HepG2 (cell line): ENCODE data around the gene CCDC93. TPM values are rescaled to one million over a fixed set of nuclear protein-coding genes. Genes with fewer than 3 reads are reported as not detected.

Source experiments
- ATF4 ChIP-seq, 2 experiments: fragments of 450-650 bp in 1 of 2; sonication (generic) in 1 of 2; formaldehyde crosslinking; IDR thresholded peaks; 2 replicates each; pipeline versions ENCODE4 v1.5.0 to v1.8.0; 2020 to 2022; ENCODE audit warnings: mild to moderate bottlenecking in 1 of 2, missing genetic modification reagents in 1 of 2
- ATF7 ChIP-seq, 2 experiments: fragments of 450-650 bp in 1 of 2; sonication (generic) in 1 of 2; formaldehyde crosslinking in 1 of 2; IDR thresholded peaks; 2 replicates each; pipeline versions ENCODE4 v1.4.0 to v1.6.1; 2016 to 2020; ENCODE audit warnings: antibody characterized with exemption in 1 of 2, mild to moderate bottlenecking in 1 of 2, missing genetic modification reagents in 1 of 2
- FOXM1 ChIP-seq: sonication (generic); formaldehyde crosslinking; IDR thresholded peaks from 2 replicates; pipeline ENCODE4 v1.5.0; 2020; ENCODE audit warnings: missing genetic modification reagents
- IRF2 ChIP-seq: IDR thresholded peaks from 2 replicates; pipeline ENCODE4 v1.6.1; 2018; ENCODE audit warnings: missing genetic modification reagents, missing compliant biosample characterization
- MXI1 ChIP-seq: IDR thresholded peaks from 3 replicates; pipeline ENCODE4 v1.6.1; 2012; ENCODE audit warnings: low read depth, low read length, inconsistent platforms, borderline replicate concordance
- RERE ChIP-seq: IDR thresholded peaks from 2 replicates; pipeline ENCODE4 v1.6.1; 2016; ENCODE audit warnings: low read depth, missing genetic modification reagents, missing compliant biosample characterization
- RORA ChIP-seq: sonication (generic); formaldehyde crosslinking; IDR thresholded peaks from 2 replicates; pipeline ENCODE4 v1.5.0; 2020; ENCODE audit warnings: mild to moderate bottlenecking, missing genetic modification reagents, moderate library complexity
- SNRNP70 ChIP-seq: fragments of 200-400 bp; formaldehyde crosslinking; IDR thresholded peaks from 2 replicates; pipeline ENCODE4 v1.6.1; 2017; ENCODE audit warnings: mild to moderate bottlenecking, low read depth, low read length, moderate library complexity
- UBTF ChIP-seq: sonication (generic); formaldehyde crosslinking; IDR thresholded peaks from 2 replicates; pipeline ENCODE4 v1.4.0; 2020; ENCODE audit warnings: mild to moderate bottlenecking, missing genetic modification reagents
- ZBTB42 ChIP-seq: sonication (generic); formaldehyde crosslinking; IDR thresholded peaks from 2 replicates; pipeline ENCODE4 v1.5.0; 2020; ENCODE audit warnings: mild to moderate bottlenecking, missing genetic modification reagents
- ZBTB8A ChIP-seq: sonication (generic); formaldehyde crosslinking; IDR thresholded peaks from 2 replicates; pipeline ENCODE4 v1.4.0; 2020; ENCODE audit warnings: mild to moderate bottlenecking, low read depth, missing genetic modification reagents, borderline replicate concordance
- ZNF225 ChIP-seq: sonication (generic); formaldehyde crosslinking; IDR thresholded peaks from 2 replicates; pipeline ENCODE4 v1.4.0; 2020; ENCODE audit warnings: mild to moderate bottlenecking, missing genetic modification reagents
- ZNF766 ChIP-seq: sonication (generic); formaldehyde crosslinking; IDR thresholded peaks from 2 replicates; pipeline ENCODE4 v1.5.0; 2020; ENCODE audit warnings: missing genetic modification reagents, borderline replicate concordance
- ZNF790 ChIP-seq: sonication (generic); formaldehyde crosslinking; IDR thresholded peaks from 2 replicates; pipeline ENCODE4 v1.8.0; 2022; ENCODE audit warnings: missing genetic modification reagents, mild to moderate bottlenecking, borderline replicate concordance
- polyA plus RNA-seq, 8 experiments: library from polyadenylated mRNA; depleted of rRNA in 3 of 8; stranded (reverse) in 7 of 8; unstranded in 1 of 8; fragments of >200 nt; fragmentation: Illumina TruSeq in 4 of 8; extraction: Trizol in 4 of 8; gene quantifications; 2 replicates each; pipeline versions ENCODE4 v1.2.1 to v1.2.3, GENCODE V29; 2011 to 2016; ENCODE audit warnings: low read depth in 4 of 8, missing spikeins in 1 of 8, mixed read lengths in 1 of 8; ENCODE audit not compliant: insufficient read depth in 1 of 8
- total RNA-seq, 5 experiments: library from RNA; depleted of rRNA; stranded (reverse); fragments of >200 nt; fragmentation: Illumina TruSeq; extraction: Trizol; gene quantifications; 2 replicates each; pipeline ENCODE4 v1.2.3, GENCODE V29; 2016; ENCODE audit warnings: low read depth in 1 of 5

Gene CCDC93
- total and polyA plus RNA-seq, 2 of the 13 experiments (the other 11 are each of a cell fraction or from before 2014, with no cell fraction given): 37.2 to 53.2 TPM

GRCh38 chr2:118013221-118013723, 598 bp downstream of the CCDC93 start (continued):
- TF ChIP-seq RERE (CRISPR knock-in tag) (no peak), ZBTB42 (CRISPR knock-in tag) (0 out of 2 replicates have a peak, but pooled peaks have one; percentile 55), ZNF790 (CRISPR knock-in tag) (no peak), IRF2 (no peak), ATF7 (IDR thresholded peaks at IDR 0.05) (no peak), ATF7 (CRISPR knock-in tag; IDR thresholded peaks at IDR 0.05) (no peak), UBTF (CRISPR knock-in tag) (peak; percentile 80), FOXM1 (CRISPR knock-in tag) (no peak), ZNF225 (CRISPR knock-in tag) (peak; percentile 36; the same call in 1 of the 2 replicates), SNRNP70 (no peak), MXI1 (no peak), RORA (CRISPR knock-in tag) (no peak), ZNF766 (CRISPR knock-in tag) (no peak), ZBTB8A (CRISPR knock-in tag) (no peak), ATF4 (CRISPR knock-in tag; IDR thresholded peaks at IDR 0.05) (no peak)
